GM20431 (cell line): Measurements from ENCODE around the gene PRRX1.

Source experiments
- in situ Hi-C: fragments of 300-500 bp; cut with MseI, MboI; formaldehyde crosslinking; loops from one replicate; pipeline ENCODE4 v1.15.0; 2020; ENCODE audit warnings: low sequenced_read_pairs; ENCODE audit not compliant: unreplicated experiment

Gene PRRX1

DNA sequence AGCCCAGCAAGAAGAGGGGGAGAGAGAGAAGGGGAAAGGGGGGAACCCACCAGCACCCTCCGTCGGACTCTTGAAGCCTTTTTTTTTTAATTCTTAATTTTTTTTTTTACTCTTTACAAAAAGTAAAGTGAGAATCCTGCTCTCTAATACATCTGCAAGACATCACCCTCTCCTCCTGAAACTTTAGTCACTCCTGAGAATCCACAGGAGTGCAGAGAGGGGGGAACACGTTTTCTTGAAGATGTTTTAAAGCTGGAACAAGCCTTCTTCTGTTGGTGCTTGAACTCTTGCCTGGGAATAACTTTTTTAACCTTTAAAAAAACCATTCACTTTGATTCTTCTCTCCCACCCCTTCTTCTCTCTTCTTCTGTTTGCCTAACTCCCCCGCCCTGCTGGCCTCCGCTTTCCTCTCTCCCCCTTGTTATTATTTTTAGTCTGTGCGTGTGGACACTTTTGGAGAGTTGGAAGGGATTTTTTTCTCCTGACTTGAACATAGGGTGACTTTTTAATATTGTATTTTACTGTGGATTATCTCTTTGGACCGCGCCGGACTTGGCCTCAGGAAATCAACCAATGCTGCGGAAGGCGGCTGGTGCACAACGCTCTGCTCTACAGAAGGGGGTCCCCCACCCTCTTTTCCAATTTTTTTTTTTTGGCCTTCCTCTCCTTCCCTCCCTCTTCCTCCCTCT is 383 bp upstream of the PRRX1 start:
- in situ Hi-C loops, result loop anchor here (25.0 kb wide), 1 partner anchor 726 kb away; no protein-coding TSS in a partner anchor

GRCh38 chr1:170664828-170665612 is 1.1 kb downstream of the PRRX1 start:
- in situ Hi-C loops, result loop anchor here (25.0 kb wide), 1 partner anchor 728 kb away; no protein-coding TSS in a partner anchor

DNA sequence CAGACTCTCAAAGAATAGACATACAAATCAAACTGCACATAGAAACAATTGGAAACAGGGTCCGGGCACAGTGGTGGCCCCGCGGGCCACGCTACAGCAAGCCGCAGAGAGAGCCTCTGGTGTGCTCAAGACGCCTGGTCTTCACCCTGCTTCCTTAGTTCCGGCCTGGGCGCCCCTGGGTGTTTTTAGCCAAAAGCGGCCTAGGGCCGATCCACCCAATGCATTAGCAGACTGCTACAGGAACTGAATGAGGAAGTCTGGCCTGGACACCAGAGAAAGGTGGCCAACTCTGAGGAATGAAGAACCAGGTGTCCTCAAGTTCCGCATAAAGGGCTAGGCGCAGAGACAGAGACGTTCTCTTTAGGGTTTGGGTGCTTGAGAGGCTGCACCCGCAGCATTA is 1.7 kb downstream of the PRRX1 start:
- in situ Hi-C loops, result loop anchor here (25.0 kb wide), 1 partner anchor 728 kb away; no protein-coding TSS in a partner anchor

DNA sequence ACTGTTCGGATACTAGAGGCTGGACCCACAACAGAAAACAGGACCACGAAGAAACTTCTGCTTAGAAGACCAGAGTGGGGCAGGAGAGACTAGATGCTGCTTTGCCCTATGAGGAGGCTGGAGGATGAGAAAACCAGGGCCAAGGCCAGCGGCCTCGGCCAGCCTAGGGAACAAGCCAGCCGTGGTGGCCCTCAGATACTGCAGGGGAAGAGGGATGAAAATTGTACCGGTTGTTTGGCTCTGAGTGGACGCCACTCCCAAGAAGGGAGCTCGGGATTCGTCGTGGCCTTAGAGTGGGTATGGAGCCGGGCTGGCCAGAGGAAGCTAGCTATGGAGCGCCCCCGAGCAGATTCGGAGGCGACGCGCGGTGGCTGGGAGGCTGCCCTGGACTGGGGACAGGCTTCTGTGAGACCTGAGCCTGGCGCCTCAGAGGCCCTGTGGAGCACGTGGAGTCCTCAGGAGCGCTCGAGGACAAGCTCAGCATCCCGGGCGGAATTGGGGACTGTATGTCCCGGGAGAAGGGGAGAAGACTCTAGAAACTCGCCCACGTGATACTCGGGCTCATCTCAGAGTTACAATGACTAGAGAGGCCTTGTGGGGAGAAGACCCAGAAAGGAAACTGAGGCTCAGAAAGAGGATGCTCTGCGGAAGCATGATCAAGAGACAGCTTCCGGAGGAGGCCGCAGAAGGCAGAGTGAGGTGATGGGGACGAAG is 2.8 kb downstream of the PRRX1 start:
- in situ Hi-C loops, result loop anchor here (25.0 kb wide), 1 partner anchor 729 kb away; no protein-coding TSS in a partner anchor

DNA sequence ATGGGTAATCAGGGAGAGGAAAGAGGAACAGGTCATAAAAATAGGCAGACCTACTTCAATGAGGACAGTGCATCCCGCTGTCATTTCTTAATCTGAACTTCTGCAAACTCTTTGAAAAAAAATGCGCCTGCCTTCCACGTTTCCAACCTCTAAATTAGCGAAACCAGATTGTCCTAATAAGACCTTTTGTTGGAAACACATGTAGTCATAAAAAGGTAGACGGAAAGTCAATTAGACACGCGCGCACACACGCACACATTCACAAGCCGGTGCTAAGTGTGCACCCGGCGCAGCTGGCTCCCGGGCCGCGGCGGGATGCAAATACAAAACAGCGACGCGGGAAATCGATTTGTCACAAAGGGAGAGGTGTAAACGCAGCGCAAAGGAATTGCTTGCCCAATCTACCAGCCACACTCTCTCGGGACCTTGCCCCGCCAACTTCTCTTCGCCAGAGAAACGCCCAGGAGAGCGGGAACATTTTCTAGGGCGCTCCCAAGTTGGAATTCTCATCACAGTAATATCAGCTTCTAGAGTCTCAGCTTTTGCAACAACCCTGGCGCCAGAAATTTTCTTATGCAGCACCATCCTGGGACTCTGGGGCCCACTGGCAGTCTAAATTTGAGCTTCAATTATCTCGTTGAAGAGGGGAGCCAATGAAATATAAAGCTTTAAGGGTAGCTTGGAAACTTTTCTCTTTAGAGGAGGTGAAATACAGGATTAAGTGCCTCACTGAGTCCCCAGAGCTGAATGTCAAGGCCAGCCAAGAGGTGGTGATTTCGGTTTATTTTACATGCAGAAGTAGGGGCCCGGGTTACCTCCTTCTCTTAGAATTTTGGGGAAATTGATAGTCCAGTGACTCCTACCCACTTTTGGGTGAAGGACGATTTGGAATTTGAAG is 4.5 kb downstream of the PRRX1 start:
- in situ Hi-C loops, result loop anchor here (25.0 kb wide), 1 partner anchor 731 kb away; no protein-coding TSS in a partner anchor

DNA sequence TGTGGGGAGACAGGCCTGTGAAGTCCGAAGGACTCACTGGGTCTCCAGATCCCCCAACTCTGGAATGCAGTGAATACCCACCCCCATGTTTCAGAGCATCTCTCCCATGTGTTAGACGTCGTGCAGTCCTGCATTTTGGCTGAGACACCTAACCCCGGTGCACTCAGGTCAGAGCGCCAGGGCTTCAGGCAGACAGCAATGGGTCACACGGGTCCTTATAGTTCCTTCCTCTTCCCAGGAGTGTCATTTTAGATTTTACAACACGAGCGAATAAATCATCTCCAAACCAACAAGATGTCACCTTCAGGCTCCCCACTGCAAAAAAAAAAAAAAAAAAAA is 5.1 kb downstream of the PRRX1 start:
- in situ Hi-C loops, result loop anchor here (25.0 kb wide), 1 partner anchor 732 kb away; no protein-coding TSS in a partner anchor

GRCh38 chr1:170669586-170670530 is 5.9 kb downstream of the PRRX1 start:
- in situ Hi-C loops, result loop anchor here (25.0 kb wide), 1 partner anchor 733 kb away; no protein-coding TSS in a partner anchor

DNA sequence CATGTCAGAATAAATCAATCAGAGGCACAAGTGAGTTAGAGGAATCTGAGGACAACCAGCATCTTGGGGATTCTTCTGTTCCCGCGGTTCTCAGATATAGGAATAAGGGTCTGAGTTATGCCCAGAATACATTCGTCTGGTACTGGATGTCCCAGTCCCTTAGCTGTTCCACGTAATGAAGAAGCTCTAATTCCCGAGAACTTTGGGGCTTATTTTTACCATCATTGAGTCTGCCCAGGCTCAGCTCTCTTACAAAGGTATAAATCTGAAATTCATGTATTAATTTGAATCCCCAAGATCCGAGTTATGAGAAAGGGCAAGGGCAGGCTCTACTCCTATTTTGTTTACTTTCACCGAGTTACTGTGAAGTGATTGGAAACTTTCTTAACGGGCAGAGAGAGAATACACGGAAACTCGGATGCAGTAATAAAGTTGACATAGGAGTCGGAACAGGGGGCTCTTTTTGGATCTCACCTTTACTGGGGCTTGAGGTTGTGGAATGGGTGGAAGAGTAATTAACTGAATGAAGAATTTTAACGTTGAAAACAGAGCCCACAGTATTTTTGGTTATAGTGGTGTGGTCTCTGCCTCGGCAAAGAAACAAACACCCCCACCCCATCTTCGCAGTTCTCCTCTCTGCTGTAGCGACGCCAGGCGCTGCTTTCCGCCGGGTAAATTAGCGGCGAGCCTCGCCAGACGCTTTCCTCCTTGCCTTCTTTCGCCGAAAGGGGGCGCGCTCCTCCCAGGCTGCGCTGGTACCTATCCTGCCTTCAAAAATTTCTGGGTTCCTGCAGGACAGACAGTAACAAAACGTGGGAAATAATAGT is 7.1 kb downstream of the PRRX1 start:
- in situ Hi-C loops, result loop anchor here (25.0 kb wide), 1 partner anchor 734 kb away; no protein-coding TSS in a partner anchor

DNA sequence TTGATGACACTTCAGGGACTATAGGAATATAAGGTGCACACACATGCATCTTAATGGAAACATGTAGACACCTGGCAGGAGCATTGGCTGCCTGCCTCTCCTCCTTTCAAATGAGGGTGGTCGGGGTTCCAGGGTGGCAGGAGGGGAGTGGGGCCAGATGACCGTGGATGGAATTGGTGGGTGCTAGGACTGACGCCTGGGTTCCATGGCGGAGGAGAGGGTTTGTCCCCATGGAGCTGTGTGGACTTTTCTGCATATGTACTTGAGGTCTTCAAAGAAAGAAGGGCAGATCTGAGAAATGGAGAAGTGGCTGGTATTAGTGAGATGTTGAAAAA is 7.7 kb downstream of the PRRX1 start:
- in situ Hi-C loops, result loop anchor here (25.0 kb wide), 1 partner anchor 734 kb away; no protein-coding TSS in a partner anchor

GRCh38 chr1:170672316-170672715 is 8.4 kb downstream of the PRRX1 start:
- in situ Hi-C loops, result loop anchor here (25.0 kb wide), 1 partner anchor 735 kb away; no protein-coding TSS in a partner anchor

DNA sequence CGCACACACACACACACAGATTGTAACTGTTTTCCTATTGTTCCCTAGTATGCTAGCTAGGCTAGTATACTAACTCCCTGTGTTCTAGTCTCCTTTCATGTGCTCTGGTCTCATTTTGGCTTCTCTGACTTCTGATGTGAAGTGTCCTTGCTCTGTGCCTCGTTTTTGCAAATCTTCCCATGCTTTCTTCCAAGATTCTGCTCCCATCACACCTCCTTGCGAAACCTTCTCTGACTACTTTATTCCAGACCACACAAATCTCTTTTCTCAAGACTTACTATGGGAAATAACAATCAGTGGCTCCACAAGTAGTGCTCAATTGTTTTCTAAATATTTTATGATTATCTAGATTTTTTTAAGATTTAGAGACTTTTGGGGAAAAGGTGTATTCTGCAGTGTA is 10.3 kb downstream of the PRRX1 start:
- in situ Hi-C loops, result loop anchor here (25.0 kb wide), 1 partner anchor 737 kb away; no protein-coding TSS in a partner anchor

DNA sequence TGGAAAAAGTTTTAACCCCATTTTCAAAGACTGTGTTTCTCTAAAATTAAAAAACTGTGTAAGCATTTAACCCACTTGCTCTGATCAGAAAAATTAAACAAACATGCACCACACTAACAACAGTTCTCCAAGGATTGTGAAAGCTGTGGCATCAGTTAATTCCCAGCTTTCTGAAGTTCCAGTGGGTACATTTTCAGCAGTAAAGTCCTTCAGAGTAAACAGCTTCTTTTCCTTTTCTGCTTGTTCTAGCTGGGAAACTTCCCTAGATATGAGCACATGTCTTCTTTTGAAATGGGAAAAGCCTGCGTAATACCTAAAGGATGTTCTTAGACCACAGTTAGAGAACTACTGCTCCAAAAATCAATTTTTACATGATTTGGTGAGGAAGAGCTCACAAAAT is 11.1 kb downstream of the PRRX1 start:
- in situ Hi-C loops, result loop anchor here (25.0 kb wide), 1 partner anchor 738 kb away; no protein-coding TSS in a partner anchor

GRCh38 chr1:170675865-170676264 is 11.9 kb downstream of the PRRX1 start:
- in situ Hi-C loops, result no loop called here

GRCh38 chr1:170676628-170677027 is 12.7 kb downstream of the PRRX1 start:
- in situ Hi-C loops, result no loop called here

GRCh38 chr1:170678027-170678600 is 14.2 kb downstream of the PRRX1 start:
- in situ Hi-C loops, result no loop called here

DNA sequence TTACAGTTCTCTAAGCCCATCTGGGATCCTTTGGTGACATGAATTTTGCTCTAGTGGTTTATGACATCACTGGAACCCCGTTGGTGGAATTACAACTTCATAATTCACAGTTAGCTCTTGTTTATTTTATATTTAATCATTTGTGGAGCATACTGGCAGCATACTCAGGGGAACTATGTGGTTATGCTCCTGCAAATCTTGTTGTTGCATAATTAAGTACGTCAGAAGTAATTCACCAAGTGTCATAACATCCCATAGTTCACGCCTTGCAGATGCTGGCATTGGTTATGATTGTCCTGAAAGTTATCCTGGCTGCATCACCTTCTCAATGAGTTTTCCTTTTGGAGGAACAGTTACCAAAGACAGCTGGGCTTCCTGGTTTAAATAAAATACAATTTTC is 16.5 kb downstream of the PRRX1 start:
- in situ Hi-C loops, result no loop called here

DNA sequence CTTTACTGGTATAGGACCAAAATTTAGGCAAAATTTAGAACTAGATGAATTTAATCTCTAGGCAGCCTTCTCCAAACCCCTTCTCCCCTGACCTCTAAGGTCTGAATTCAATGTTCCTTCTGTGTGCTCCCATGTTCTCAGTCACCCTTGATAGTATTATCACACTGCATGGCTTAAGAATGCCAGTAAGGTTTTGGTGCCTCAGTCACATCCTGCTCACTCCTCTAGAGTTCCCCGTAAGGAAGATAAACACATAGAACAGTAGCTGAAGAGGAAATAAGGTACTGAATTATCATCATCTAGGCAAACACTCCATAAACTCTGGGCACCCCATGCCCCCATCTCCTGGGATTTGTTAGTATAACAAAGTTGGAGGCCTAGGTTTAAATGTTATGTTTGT is 18.2 kb downstream of the PRRX1 start:
- in situ Hi-C loops, result no loop called here
